GM12872 (cell line): Measurements from ENCODE around the gene RCBTB1.

Experiments
- TF ChIP-seq, protein P1 (sequence below): IDR thresholded peaks from 3 replicates; pipeline ENCODE4 v1.5.1; 2011; ENCODE audit warnings: low read depth, mild to moderate bottlenecking, low read length, moderate library complexity; ENCODE audit not compliant: insufficient read depth

RCBTB1 gene

DNA sequence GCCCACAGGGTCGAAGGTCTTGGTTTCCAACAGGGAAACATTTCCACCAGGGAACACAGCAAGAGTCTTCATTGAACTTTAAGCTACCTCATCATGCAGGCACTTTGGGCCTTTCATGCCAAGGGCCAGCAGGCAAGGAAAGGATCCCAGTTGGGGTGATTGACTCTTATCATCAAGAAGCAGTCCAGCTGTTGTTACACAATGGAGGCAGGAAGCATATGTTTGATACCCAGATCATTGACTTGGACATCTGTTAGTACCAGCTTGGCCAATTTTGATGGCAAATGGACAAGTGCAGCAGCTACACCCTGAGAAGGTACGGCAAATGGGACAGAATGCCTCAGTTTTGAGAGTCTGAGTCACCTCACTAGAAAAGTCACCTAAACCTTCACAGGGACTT, 10.9 kb upstream of the RCBTB1 start:
- TF ChIP-seq, protein P1, sequence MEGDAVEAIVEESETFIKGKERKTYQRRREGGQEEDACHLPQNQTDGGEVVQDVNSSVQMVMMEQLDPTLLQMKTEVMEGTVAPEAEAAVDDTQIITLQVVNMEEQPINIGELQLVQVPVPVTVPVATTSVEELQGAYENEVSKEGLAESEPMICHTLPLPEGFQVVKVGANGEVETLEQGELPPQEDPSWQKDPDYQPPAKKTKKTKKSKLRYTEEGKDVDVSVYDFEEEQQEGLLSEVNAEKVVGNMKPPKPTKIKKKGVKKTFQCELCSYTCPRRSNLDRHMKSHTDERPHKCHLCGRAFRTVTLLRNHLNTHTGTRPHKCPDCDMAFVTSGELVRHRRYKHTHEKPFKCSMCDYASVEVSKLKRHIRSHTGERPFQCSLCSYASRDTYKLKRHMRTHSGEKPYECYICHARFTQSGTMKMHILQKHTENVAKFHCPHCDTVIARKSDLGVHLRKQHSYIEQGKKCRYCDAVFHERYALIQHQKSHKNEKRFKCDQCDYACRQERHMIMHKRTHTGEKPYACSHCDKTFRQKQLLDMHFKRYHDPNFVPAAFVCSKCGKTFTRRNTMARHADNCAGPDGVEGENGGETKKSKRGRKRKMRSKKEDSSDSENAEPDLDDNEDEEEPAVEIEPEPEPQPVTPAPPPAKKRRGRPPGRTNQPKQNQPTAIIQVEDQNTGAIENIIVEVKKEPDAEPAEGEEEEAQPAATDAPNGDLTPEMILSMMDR = no peak

DNA sequence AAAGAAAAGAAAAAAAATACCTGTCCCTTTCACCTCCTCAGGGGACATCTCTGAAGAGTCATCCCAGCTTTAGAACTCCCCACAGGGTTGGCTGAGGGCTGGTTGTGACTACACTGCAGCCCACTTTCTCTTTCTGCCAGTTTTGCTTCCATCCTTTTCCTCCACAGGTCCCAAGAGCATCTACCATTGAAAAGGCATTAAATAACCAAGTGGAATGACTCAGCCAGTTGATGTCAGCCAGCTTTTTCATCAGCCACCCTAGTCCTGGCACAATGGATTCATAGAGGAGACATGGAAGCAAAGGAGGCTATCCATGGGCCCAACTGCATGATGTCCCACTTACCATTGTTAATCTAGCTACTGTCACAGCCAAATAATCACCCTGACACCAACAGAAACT, 9.2 kb upstream of the RCBTB1 start:
- TF ChIP-seq, protein P1 = no peak

DNA sequence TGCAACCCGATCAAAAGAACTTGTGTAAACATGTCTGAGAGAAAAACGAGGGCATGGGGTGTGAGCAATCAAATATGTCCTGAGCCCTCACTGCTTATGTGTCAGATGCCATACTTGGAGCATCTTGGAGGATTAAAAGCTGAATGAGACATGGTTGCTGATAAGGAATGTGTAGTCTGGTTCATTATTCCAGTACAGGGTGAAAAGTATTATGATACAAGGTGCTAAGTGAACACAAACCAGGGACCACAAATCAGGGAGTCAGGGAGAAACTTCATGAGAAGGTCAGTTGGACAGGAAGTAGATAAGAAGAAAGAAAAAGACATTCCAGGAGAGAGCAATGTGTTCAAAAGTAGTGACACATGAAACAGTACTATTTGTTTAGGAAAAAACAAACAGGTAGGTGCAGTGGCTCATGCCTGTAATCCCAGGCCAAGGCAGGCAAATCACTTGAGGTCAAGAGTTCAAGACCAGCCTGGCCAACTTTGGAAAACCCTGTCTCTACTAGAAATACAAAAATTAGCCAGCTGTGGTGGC, 2.0 kb upstream of the RCBTB1 start:
- TF ChIP-seq, protein P1 = no peak

DNA sequence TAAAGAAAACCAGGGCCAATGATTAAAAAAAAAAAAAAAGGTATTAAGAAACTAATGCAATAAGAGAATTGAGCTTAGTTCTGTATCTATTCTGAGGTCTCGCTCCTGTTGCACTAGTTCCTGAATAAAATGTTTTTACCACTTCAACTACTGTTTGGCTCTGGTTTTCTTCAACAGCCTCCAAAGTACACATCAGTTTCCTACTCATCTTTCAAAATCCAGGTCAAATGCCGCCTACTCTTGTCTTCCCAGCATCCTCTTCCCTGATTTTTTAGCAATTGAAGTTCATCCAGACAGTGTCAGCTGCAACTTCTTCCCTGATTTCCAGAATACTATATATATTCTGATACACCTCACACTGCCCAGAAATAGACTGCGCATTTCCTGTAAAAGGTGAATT, 1.4 kb upstream of the RCBTB1 start:
- TF ChIP-seq, protein P1 = no peak

DNA sequence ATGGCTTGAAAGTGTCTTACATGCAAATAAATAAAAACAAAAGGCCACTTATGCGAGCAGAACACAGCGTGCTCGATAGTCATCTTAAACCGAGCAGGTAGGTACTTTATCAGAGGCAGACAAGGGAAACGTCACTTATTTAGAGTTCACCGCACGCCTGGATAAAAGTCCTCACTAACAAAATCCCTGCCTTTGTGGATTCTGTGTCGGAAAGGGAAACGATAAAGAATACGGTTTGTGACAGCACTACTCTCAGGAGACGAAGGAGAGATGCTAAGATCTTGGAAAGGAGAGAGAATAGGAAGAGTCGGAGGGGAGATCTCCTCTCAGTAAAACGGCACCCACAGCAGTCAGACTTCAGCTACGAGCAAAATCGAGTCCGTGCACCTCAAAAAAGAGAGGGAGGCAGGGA, 581 bp downstream of the RCBTB1 start:
- TF ChIP-seq, protein P1 = no peak

DNA sequence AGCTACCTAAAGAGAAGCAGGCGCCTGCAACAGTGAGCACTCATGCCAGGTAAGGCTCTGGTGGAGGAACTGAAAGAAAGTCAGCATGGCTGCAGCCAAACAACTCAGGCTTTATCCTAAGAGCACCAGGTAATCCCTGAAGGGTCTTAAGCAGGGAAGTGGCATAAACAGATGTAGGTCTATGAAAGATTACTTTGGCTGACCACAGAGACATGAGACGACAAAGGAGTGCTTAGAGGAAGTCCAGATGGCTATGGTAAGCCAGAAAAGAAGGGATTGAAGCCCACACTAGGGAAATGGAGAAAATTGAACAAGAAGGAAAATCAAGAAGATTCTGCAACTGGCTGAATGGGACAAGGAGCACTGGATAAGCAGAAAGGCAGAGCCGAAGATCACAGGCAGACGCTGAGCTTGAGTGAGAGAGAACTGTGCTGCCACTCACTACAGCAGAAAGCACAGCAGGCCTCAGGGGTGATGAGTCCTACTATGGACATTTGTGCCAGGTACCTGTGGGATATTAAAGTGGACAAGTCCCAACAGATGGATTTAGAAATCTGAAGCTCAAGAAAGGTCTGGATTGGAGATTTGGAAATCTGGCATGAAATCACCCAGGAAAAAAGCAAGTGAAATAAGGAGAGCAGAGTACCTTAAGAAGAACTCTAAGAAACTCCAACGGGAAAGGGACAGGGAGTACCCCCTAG, 4.2 kb downstream of the RCBTB1 start:
- TF ChIP-seq, protein P1 = no peak

GRCh38 chr13:49579501-49579900, 5.9 kb downstream of the RCBTB1 start:
- TF ChIP-seq, protein P1 = no peak
